WTC11 (cell line): ENCODE data around the gene IFT25.

ENCODE experiments used
- ATF2 ChIP-seq: sonication (generic); formaldehyde crosslinking; IDR thresholded peaks from 2 replicates; pipeline ENCODE4 v1.8.1; 2022; ENCODE audit warnings: low read depth, missing genetic modification reagents, borderline replicate concordance
- CDX4 ChIP-seq: fragments of 250-450 bp; sonication (Bioruptor Pico); IDR thresholded peaks from 2 replicates; pipeline ENCODE4 v1.9.0; 2021; ENCODE audit warnings: moderate library complexity, mild to moderate bottlenecking, inconsistent platforms, borderline replicate concordance
- CREM ChIP-seq: sonication (generic); formaldehyde crosslinking; IDR thresholded peaks from 2 replicates; pipeline ENCODE4 v1.8.1; 2022; ENCODE audit warnings: mild to moderate bottlenecking, missing genetic modification reagents, moderate library complexity
- CTCF ChIP-seq: fragments of 200-600 bp; IDR thresholded peaks from 2 replicates; pipeline ENCODE4 v1.8.0; 2022; ENCODE audit warnings: antibody characterized with exemption
- NFATC4 ChIP-seq: fragments of 250-450 bp; sonication (Bioruptor Pico); IDR thresholded peaks from 2 replicates; pipeline ENCODE4 v1.9.0; 2021; ENCODE audit warnings: mild to moderate bottlenecking
- NR1H2 ChIP-seq: sonication (generic); formaldehyde crosslinking; IDR thresholded peaks from 2 replicates; pipeline ENCODE4 v1.9.0; 2021; ENCODE audit warnings: mild to moderate bottlenecking, moderate library complexity, missing genetic modification reagents
- TCF7 ChIP-seq: sonication (generic); formaldehyde crosslinking; IDR thresholded peaks from 2 replicates; pipeline ENCODE4 v1.8.0; 2022; ENCODE audit warnings: mild to moderate bottlenecking, low read depth, missing genetic modification reagents, moderate library complexity
- ZSCAN18 ChIP-seq: fragments of 250-450 bp; sonication (Bioruptor Pico); IDR thresholded peaks from 2 replicates; pipeline ENCODE4 v2.1.2; 2022; ENCODE audit warnings: mild to moderate bottlenecking, moderate library complexity

- TF ChIP-seq NR1H2 (CRISPR knock-in tag) (no peak), TCF7 (CRISPR knock-in tag) (no peak), CTCF (no peak), ZSCAN18 (CRISPR knock-in tag) (no peak), CREM (CRISPR knock-in tag) (no peak), CDX4 (CRISPR knock-in tag) (no peak), NFATC4 (CRISPR knock-in tag) (no peak), ATF2 (CRISPR knock-in tag) (no peak)
These were observed 1.0 kb upstream of the IFT25 start, which contains the start of gene LRRC42 for GRCh38 chr1:53946252-53947171.
